Eye (tissue), 1 donor: Measurements from ENCODE around the gene CYB5D1.
"Not testable (repeated sequence)": the region's sequence is repeated elsewhere in the genome, so short reads cannot be mapped to it uniquely, and the experiment has no call there.

Experiments
- DNase-seq: peaks from one replicate; pipeline ENCODE4 v3.0.0-alpha.2; 2015

Gene CYB5D1

DNA sequence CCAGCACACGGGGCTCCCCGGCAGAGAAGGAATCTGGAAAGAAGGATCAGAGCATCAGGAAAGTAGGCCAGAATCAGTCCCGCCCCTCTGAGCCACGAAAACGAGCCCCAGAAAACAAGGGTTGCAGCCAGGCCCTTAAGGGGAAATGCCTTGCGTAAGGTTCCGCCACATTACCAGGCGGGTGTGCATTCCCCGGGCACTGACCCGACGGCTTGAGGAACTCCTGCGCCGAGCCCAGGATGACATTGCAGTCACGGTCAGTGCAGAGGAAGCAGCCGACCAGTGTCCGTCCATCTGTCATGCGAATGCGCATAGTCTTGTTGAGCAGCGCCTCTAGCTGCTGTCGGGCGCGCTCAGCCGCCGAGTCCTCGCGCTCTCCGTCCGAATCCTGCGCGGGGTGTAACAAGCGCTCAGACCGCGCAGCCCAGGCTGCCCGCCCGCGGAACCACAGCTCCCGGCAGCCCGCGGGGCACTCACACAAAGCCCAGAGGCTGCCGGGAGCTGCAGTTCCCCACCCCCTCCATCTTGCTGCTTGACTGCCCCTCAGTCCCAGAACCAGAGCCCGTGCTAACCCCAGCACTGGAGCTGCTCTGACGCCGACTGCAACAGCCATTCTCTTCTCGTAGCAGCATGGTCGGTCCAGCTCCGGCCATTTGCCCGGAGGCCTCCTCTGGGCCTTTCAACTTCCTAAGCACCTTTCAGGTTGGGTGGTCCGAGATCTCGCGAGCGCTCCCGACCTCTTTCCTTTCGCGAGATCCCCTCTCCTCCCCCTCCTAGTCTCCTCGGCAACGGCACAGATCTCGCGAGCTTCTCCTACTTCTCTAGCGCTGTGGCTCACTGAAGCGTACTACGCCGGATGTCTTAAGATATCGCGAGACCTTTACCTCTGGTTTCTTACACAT is 741 bp upstream of the CYB5D1 start, which contains the start of gene NAA38:
Gene NAA38 (minus strand): TSS at position 749 of the 902 bp plus-strand sequence. CDS start 96 bp downstream, at position 653.
- DNase-seq: peak; percentile 100

DNA sequence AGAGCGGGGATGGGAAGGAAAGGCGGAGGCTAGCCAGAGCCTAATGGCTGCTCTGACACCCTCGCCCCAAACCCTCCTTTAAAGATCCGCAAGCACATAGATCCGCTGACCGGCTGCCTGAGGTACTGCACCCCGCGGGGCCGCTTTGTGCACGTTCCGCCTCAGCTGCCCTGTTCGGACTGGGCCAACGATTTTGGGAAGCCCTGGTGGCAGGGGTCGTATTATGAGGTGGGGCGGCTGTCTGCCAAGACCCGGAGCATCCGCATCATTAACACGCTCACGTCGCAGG is 663 bp downstream of the CYB5D1 start:
- no peak for DNase-seq

DNA sequence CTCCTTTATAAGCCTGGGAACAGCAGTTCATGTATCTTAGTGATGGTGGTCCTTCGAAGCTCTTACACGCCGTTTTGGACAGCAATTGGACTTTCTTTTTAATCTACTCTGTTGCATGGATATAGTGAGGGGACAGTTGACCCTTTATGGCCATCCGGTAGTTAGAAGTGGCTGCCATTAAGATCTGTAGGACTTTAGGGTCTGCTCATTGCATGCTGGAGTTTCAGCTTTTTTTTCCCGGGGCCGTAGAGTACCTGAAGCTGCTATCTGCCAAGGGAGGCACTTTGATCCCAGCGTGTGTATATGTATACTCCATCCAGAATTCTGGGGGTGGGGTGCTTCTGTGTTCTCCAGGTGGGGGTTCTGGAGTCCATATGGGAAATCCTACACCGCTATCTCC is 1.2 kb downstream of the CYB5D1 start:
- no peak for DNase-seq

DNA sequence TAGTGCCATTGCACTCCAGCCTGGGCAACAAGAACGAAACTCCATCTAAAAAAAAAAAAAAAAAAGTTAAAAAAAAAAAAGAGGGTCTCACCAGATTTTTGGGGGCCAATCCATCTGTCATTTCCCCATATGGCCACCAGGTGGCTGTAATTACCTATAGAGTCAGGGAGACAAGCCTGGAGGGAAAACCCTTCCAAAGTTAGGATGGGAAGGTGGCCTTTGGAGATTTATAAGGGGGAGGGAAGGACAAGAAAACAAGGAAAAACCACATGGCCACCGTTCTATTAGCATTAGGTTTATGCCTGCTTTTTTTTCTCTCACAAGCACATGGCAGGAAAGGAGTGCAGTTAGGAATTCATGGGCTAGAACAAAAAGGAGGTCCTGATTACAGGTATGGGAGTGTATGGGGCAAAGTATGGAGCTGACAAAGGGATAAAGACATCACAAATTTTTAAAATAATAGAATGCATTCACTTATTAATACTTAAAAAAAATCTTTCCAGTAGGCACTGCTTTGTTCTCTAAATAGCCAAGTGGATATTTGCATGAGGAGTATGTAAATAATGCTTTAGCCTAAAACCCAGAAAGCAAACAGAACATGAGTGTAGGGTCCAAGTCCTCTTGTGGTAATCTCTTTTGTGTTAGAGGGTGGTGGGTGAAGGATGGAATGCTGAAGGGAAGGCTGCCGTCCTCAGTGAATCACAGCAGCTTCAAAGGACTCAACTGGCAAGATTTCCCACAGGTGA is 5.1 kb downstream of the CYB5D1 start:
- peak; percentile 87 for DNase-seq

DNA sequence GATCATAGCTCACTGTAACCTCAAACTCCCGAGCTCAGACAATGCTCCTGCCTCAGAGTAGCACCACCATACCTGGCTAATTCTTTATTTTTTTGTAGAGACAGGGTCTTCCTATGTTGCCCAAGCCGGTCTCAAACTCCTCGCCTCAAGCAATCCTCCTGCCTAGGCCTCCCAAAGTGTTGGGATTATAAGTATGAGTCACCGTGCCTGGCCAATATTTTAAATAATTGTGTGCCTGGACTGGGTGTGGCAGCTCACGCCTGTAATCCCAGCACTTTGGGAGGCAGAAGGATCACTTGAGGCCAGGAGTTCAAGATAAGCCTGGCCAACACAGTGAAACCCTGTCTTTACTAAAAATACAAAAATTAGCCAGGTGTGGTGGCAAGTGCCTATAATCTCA is 6.6 kb downstream of the CYB5D1 start:
- not testable (repeated sequence) for DNase-seq

DNA sequence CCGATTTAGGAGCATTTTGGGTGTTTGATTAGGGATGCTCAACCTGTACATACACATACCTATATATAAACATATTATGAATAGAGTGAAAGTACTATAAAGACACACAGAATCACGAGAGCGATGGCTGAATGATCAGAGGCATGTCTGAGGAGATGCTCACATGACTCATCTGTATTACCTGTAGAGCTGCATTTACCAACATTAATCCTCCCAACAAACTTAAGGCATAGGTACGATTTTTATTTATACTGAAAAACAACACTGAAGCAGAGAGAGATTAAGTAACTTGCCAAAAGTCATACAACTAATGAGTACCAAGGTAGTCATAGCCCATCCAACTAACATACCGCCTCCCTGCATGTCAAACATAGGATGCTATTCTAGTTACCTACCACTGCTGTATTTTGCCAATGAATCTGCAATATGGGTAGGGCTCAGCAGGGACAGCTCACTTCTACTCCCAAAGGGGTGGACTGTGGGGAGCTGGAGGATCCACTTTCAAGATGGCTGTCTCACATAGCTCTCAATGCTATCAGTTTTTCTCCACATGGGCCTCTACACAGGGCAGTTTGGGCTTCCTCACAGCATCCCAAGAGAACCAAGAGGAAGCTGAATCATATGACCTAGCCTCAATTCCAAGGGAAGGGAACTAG is 7.3 kb downstream of the CYB5D1 start:
- DNase-seq: no peak

DNA sequence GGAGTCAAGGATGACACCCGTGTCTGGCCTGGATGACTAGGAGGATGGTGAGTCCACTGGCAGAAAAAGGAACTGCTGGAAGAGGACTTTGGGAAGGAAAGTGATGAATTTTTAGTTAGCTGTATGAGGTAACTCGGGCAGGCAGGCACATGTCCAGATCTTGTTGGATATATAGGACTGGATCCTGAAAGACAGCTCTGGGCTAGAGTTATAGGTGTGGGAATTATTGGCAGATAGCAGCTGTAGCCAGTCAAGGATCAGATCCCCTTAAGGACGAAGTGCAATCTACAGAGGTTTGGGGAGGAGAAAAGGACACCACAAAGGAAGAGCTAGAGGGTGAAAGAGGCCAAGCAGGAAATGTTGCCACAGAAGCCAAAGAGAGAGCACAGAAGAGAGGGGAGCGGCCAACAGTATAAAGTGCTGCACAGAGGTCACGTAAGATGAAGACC is 10.1 kb downstream of the CYB5D1 start:
- no peak for DNase-seq

DNA sequence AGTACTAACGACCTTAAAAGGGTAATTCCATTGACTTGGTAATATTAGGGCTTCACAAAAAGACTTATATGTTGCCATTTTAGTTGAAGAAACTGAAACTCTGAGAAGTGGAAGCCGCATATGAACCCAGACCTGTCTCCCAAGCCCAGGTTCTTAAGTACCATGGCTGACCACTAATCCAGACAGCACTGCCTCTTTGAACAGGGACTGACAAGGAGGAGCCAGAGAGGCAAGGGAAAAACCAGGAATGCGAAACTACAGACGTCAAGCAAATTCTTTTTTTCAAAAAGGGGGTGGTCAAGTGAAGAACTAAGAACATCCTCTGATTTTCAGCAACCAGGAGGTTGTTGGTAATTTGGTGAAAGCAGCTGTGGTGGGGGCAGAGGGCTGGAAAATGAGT is 15.2 kb downstream of the CYB5D1 start:
- DNase-seq: no peak

DNA sequence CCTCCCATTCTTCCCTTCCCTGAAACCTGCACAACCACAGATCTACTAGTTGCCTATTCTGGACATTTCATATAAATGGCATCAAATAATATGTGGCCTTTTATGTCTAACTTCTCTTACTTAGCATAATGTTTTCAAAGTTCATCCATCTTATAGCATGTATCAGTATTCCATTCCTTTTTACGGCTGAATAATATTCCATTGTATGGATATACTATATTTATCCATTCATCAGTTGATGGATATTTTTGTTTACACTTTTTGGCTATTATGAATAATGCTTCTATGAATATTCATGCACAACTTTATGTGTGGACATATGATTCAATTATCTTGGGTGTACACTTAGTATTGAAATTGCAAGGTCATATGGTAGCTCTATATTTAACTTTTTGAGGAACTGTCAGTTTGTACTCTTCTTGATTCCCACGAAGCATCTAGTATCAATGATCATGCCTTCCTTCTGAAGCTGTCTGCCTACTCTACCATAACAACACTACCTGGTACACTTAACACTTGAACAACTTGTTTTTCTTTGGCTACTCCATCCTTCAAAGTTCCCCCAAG is 18.1 kb downstream of the CYB5D1 start:
- DNase-seq: no peak

DNA sequence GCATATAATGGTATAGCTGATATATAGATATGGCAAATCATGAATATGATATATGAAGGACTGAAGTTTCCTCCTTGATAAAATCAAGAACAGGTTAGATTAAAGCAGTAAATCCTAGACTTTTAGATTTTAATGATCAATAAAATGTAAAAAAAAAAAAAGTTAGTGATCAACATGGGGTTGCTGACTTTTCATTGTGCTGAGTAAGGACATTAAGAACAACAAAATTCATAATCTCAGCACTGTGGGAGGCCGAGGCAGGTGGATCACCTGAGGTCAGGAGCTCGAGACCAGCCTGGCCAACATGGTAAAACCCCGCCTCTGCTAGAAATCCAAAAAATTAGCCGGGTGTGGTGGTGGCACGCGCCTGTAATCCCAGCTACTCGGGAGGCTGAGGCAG is 20.4 kb downstream of the CYB5D1 start:
- no peak for DNase-seq

DNA sequence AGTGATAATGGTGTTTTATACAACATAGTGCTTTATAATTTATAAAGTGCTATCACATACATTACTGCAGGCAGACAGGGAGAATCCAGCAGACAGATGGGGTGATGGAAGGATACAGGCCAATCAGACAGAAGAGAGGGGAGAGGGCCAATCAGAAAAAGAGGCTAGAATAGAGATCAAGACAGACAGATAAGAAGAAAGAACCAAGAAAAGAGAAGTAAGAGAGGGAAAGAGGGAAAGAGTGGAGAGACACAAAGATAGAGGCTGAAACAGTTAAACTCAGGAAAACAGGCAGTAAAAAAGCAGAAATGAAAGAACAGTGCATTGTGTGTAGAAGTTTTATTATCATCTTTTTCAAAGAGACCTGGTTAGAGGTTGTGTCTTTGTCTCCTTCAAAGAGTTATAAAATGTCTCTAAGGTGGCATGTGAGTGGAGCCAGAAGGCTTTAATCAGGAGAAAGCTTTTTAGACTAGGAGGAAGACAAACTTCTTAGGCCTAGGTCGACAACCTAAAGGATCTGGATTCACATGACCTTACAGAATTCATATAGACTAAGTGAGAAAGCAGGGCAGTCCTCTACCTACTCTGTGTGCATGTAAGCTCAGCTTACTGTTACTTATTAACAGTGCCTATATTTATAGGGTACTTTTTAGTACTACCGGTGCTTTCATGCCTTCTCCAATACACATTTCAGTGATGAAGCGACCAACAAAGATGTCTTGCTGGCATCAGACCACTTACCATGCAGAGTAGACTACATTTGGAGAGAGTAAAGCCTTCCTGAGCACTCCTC is 22.5 kb downstream of the CYB5D1 start:
- DNase-seq: peak; percentile 43

DNA sequence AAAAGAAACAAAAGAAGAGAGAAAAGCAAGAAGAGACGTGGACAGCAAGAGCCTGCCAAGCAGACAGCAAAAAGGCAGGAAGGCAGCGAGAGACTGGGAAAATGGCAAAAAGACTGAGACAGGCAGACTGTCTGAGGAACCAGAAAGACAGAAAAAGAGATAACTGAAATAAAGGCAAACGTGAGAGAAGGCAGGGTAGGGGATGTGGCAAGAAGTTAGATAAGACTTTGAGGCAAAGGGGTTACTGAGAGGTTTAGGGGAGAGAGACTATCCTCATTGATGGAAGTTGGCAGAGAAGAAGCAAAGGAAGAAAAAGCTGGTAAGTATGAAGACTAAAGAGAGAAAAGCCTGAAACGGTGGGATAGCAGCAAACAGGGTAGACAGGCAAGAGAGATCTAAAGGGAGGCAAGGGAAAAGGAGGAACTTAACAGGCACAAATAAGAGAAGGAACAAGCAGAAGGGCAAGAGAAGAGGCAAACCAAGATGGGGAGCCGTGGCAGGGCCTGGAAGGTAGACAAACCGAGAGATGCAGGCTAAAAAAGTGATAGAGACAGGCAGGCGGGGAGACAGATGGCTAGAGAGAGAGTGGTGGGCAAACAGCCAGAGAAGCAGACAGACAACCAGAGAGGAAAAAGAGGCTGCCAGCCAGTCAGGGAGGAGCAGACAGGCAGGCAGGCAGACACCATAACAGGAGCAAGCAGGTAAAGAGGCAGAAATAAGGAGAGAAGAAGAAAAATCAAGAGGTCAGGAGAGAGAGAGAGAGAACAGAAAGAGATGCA is 23.7 kb downstream of the CYB5D1 start:
- no peak for DNase-seq

DNA sequence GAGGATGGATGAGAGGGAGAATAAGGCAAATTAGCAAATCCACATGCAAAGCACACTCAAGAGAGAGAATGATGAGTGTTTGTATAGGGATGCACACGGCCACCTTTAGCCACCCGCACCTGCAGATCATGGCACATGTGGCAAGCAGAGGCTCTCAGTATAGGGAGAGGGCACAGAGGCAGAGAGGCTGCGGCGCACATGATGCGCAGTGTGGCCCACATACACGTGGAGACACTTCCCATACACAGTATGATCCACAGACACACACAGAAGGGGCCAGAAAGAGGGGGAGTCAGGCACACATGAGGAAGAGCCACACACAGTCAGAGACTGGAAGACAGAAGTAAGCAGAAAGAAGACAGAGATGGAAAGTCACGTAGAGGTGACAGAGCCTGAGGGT is 24.3 kb downstream of the CYB5D1 start:
- no peak for DNase-seq

DNA sequence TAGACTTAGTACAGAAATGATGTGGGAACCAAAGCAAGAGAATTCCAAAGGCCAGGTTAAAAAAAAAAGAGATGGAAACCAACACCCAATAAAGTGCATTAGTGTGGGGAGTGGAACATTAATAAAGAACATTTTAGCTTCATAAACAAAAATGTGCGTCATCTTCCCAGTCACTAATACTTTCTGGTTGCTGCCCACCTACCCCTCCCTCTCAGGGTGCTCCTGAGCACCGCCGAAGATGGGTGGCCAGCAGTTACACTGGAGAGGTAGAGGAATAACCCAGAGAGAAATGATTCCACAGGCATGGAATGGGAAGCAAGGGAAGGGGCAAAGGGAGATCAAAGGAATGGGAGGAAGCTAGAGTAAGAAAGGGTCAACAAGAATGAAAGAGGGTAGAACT is 24.8 kb downstream of the CYB5D1 start:
- peak; percentile 15 for DNase-seq

DNA sequence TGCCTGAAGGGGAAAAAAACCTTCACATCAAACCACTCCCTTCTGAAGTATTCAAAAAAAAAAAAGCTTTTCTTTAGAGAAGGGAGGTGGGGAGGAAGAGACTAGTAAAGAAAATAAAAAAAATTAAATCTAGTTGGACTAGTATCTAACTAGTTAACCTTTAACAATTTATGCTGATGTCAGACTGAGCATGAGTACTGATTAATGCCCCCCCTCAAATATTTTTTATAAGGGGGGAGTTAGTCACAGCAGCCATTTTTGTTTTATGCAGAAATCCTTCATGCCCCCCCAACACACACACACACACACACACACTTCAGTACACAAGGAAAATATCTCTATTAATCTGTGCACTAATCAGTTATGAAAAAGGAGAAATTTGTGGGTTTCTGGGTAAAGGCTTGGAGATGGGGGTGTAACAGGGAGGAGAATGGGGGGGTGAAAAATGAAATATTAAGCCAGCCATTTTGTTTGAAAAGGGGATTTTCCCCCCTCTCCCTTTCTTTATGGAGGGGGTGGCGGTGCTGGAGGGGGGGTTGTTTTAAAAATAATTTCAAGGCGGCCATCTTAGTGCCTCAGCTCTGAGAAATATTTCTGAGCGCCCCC is 26.1 kb downstream of the CYB5D1 start:
- DNase-seq: peak; percentile 80

DNA sequence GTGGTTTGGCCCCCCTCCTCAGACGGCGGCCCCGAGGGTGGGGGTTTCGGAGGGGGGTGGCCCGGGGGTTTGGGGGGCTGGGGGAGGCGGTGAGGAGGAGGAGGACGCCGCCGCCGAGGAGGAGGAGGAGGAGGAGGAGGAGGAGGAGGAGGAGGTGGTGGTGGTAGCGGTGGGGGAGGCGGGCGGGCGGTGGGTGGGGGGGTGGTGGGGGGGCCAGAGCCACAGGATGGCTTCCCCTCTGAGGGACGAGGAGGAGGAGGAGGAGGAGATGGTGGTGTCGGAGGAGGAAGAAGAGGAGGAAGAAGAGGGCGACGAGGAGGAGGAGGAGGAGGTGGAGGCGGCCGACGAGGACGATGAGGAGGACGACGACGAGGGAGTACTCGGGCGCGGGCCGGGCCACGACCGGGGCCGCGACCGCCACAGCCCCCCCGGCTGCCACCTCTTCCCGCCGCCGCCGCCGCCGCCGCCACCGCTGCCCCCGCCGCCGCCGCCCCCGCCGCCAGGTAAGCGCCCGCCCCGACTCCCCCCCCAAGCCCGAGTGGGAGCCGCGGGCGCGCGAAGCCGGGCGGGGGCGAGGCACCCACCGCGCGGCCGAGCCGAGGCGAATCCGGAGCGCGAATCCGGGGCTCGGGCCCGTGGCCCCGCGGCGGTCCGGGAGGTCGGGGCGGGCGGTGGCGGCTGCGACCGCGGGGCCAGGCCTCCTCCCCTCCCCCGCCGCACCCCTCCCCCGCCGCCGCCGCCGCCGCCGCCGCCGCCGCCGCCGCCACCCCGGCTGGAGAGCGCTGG is 27.0 kb downstream of the CYB5D1 start:
- DNase-seq: peak; percentile 44

DNA sequence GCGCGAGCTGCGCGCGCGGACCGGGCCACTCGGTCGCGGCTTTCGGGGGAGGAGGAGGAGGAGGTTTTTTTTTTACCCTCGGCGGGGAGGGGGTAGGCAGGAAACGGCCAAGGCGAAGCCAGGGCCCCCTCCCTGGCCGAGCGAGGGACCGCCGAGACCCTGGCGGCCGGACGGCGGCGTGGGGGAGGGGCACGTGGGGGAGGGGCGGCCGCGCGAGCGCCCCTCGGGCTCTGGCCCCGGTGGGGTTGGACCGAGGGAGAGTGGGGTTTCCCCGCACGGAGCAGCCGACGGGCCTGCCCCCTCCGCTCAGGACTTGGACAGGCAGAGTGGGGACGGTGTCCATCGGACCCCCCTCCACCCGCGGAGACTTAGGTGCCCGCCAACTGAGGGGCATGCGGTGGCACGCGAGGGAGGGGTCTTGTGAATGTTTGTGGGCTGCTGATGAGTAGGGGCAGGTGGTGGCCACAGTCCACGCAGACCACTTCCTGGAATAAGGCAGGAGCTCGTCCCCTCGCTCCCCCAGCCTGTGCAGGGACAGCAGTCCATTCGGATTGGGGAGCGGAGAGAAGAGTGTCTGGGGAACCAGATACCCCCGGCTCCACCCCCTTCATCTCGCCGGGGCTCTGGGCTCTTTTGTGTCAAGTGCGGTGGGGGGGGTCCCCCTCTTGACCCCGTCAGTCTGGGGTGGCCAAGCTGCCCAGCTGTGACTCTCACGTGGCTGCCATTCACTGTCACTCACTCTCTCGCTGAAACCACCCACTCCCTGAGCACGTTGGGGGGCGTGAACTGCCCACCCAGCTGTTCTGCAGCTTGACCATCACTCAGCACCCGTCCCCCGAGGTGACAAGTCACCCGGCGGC is 27.8 kb downstream of the CYB5D1 start:
- DNase-seq: peak; percentile 90

DNA sequence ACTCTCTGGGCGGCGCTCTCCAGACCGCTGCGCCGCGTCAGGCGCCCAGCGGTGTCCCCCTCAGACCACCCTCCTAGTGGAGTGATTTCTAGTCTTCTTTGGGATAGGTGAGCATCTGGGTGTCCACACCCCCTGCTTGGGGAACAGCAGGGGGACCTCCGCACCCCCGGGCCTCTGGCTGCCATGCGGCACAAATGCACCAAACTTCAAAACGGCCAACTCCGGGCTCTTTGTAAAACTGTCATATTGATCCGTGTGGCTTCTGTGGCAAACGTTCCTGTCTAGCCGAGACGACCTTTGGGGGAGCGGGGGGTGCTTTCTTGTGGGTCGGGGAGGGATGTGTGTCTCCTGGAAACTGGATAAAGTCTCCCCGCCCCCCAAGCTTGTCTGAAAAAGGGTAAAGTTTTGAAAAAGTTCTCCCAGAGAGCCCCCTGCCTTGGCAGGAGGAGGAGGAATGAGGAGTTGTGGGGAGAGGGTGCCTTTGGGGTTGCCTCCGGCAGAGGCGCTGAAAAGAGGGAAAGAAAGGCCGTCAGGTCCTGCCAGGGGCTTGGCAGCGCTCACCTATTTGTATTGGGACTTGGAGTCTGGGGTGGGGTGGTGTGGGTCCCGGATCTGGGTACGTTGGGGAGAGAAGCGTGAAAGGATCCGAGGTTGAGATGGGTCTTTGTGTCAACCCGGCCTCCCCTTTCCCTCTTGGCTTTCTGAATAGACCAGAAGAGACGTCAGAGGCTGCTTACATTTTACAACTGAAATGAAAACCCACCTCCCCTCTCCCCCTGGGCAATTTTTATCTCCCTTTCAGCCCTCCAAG is 28.6 kb downstream of the CYB5D1 start:
- DNase-seq: peak; percentile 82
